A204.1 (cell line): ENCODE data around the gene POU2F3.
A peak's percentile ranks its signal among the peaks of the same experiment; 100 is the strongest.

Experiments
- FAIRE-seq: peaks from 2 replicates; lab custom pipeline; 2012; peaks lifted over from hg19 to GRCh38; lab: Jason Lieb, UNC

The POU2F3 gene

GRCh38 chr11:120324932-120325810 lies 85.2 kb downstream of the POU2F3 start, which contains the start of gene TLCD5:
TSS of gene TLCD5 (plus strand) at chr11:120325299. CDS start at chr11:120327442, 2,143 bp downstream.
- no peak for FAIRE-seq

GRCh38 chr11:120326228-120326627 lies 86.3 kb downstream of the POU2F3 start:
- no peak for FAIRE-seq

GRCh38 chr11:120326845-120327281 lies 86.9 kb downstream of the POU2F3 start:
- FAIRE-seq: no peak

GRCh38 chr11:120327311-120327710 lies 87.4 kb downstream of the POU2F3 start:
- FAIRE-seq: no peak

- no peak for FAIRE-seq
These were observed 89.6 kb downstream of the POU2F3 start for GRCh38 chr11:120329556-120329955.

- FAIRE-seq: no peak
These were observed 90.1 kb downstream of the POU2F3 start for GRCh38 chr11:120330045-120330444.

- FAIRE-seq: no peak
These were observed 91.5 kb downstream of the POU2F3 start for GRCh38 chr11:120331301-120331996.

- no peak for FAIRE-seq
These were observed 93.1 kb downstream of the POU2F3 start for GRCh38 chr11:120332822-120333716.

GRCh38 chr11:120333801-120334200 lies 93.9 kb downstream of the POU2F3 start:
- FAIRE-seq: no peak

GRCh38 chr11:120334332-120334731 lies 94.4 kb downstream of the POU2F3 start:
- FAIRE-seq: no peak

GRCh38 chr11:120334894-120335462 lies 95.0 kb downstream of the POU2F3 start:
- peak; percentile 80 for FAIRE-seq

- FAIRE-seq: no peak
These were observed 95.6 kb downstream of the POU2F3 start for GRCh38 chr11:120335556-120335907.

- no peak for FAIRE-seq
These were observed 96.1 kb downstream of the POU2F3 start, which contains the start of gene ARHGEF12 for GRCh38 chr11:120335908-120336640. TSS of gene ARHGEF12 (plus strand) at chr11:120336413. CDS start at chr11:120337244, 831 bp downstream.

- no peak for FAIRE-seq
These were observed 96.9 kb downstream of the POU2F3 start for GRCh38 chr11:120336641-120337354.

GRCh38 chr11:120337355-120338106 lies 97.6 kb downstream of the POU2F3 start:
- FAIRE-seq: no peak

- no peak for FAIRE-seq
These were observed 98.4 kb downstream of the POU2F3 start for GRCh38 chr11:120338107-120338933.

- FAIRE-seq: no peak
These were observed 99.5 kb downstream of the POU2F3 start for GRCh38 chr11:120339394-120339890.

GRCh38 chr11:120340529-120340928 lies 100.6 kb downstream of the POU2F3 start:
- no peak for FAIRE-seq

GRCh38 chr11:120342226-120342625 lies 102.3 kb downstream of the POU2F3 start:
- FAIRE-seq: no peak
